GM19193 (cell line): ENCODE measurements around the gene HDAC4.

Experiments
- POLR2A ChIP-seq: IDR thresholded peaks from 4 replicates; pipeline ENCODE4 v1.6.1; 2011; ENCODE audit not compliant: insufficient read depth, insufficient read length; ENCODE audit errors: extremely low read depth

Gene HDAC4

DNA sequence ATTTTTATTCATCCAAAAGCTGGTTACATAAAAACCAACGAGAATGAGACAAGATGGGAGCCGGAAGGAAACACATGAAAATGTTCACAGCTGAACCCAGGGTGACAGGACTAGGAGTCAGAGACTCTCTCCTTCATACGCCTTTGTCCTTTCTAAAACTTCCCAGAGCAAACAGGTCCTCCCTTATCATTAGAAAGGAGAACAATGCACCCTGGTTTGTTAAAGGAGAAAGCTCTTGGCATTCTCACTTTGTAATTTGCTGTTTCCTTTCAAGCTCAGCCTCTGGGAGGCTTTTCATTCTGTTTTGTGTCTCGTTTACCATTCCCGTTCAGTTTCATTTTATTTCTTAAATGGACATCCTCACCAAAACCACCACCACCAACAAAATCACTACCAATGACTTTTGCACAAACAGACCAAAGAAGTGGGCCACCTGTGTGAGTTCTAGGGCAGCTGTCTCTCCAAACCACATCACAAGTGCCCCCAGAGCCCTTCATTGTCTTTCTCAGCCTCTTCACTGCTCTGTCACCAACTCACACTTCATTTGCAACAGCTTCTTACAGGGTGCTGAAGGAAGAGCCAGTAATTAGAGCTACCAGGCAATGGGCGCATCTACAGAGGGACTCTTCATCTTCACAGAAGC, 105.3 kb downstream of the HDAC4 start:
- TF ChIP-seq POLR2A: no peak

DNA sequence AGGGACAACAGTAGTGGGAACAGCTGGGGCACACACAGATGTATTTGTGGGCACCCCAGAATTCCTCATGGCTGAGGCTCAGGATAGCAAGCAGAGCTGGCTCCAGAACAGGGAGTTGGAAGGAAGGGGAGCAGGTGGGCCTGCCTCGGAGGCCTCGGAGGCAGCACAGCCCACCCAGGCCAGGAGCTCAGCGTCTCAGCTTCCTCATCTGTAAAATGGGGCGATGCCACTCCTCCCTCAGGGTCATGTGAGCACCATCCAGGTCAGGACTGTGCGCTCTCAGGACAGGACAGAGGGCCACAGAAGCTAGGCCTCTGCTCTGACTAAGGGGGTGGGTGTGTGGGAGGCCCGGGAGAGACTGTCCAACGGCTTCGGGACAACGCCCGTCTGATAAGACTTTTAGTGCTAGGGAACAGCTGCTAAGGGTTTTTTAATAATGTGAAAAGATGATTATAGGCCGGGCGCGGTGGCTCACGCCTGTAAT, 106.2 kb downstream of the HDAC4 start:
- no peak for TF ChIP-seq POLR2A

GRCh38 chr2:239293775-239294430, 106.9 kb downstream of the HDAC4 start:
- TF ChIP-seq POLR2A: no peak

GRCh38 chr2:239292959-239293774, 107.7 kb downstream of the HDAC4 start:
- TF ChIP-seq POLR2A: no peak

DNA sequence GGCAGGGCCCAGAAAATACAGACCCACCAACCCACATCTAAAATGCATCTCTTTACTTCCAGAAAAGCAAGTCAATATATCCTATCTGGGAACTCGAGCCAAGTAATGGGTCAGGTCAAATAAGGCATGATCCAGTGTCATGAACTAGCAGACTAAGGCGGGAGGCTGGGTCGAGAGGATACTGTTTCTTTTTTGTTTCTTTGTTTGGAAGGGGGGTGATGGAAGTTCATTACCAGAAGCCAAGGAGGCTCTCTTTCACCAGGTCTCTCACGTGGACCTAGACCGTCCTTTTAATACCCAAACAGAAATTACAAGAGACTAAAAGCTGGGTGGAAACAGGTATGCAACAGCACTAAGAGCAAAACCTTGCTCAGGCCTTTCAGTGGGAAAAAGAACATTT, 108.3 kb downstream of the HDAC4 start:
- TF ChIP-seq POLR2A: no peak

DNA sequence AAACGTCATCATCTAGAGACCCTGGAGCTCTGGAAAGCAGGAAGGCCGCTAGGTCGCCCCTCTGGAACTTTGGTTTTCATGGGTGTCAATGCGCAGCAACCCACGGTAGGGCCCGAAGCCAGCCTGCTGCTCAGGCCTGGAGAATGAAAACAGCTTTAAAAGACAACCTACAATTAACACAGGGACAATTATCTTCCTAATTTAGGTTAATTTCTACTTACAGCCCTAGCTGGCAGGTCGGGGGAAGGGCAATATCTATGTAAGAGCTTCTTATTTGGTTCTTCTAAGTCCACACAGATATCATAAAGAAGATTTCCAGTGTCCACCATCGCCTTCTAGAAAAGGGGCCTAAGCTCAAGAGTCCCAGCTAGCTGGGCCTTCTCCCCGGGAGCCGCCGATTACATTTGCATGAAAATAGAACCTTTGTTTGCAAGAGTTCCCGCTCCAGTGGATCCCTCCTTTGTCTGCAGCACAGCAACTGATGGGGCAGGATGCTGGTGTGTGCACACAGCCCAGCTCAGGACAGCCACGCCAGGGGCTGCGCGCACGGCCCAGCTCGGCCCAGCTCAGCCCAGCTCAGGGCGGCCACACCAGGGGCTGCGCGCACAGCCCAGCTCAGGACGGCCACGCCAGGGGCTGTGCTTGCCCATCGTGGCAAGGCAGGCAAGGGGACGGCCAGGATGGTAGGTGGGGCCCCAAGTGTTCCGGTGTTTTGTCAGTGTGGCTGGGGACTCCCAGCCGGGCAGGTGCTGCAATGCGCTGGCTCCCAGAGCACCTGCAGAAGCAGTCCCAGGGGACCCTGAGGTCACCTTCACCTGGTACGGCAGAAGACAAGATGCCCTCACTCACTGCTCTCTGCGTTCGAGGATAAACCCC, 109.1 kb downstream of the HDAC4 start:
- no peak for TF ChIP-seq POLR2A

GRCh38 chr2:239290618-239291474, 110.0 kb downstream of the HDAC4 start:
- TF ChIP-seq POLR2A: no peak

DNA sequence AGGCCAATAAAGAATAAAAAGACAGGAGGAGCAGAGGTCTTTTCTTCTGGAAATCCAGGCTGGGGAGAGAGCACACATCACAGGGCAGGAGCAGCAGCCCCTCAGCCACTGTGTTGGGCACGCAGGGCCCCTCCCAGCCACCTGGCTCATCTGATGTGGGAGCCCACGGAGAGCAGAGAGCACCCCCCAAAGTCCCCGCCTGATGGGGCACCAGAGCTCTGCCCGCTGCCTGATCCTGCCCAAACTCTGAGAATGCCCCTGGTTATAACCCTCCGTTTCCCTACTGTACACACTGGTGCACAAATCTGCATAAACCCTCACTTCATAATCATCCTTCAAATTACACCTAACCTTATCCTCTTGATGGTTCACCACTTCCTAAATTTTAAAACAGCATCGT, 111.3 kb downstream of the HDAC4 start:
- TF ChIP-seq POLR2A: no peak

GRCh38 chr2:239288951-239289511, 111.8 kb downstream of the HDAC4 start:
- TF ChIP-seq POLR2A: no peak

DNA sequence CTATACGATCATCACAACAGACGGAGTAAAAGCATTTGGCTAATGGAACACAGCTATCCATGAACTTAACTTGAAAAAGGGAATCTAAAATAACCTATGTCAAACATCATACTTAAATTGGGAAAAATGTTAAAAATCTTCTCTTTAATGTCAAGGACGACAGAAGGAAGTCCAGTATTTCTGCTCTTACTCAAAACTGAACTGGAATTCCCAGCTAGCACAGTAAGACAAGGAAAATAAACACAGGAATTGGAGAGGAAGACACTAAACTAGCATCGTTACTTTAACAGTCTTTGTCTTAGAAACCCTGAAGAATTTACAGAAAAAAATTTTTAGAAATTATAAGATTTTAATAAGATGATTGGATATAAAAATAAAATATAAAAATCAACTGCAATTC, 112.6 kb downstream of the HDAC4 start:
- no peak for TF ChIP-seq POLR2A

DNA sequence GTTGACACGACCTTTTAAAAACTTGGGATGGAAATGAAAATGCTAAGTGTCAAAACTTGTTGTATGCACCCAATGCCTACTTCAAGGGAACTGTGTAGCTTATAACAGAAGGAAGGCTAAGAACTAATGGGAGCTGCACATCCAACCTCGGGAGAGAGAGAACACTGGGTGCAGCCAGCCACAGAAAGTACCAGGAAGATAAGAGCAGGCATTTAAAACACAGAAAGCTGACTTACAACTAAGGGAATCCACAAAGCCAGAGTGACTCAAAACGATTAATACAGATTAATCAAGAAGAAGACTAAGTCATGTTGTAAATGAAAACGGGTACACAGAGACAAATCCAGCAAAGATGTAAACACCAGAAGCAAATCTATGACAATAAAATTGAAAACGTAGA, 113.4 kb downstream of the HDAC4 start:
- no peak for TF ChIP-seq POLR2A

- no peak for TF ChIP-seq POLR2A
Measured at GRCh38 chr2:239286901-239287300, 113.9 kb downstream of the HDAC4 start.

- TF ChIP-seq POLR2A: no peak
Measured at GRCh38 chr2:239285932-239286230, 114.9 kb downstream of the HDAC4 start.

- no peak for TF ChIP-seq POLR2A
Measured at GRCh38 chr2:239285071-239285931, 115.5 kb downstream of the HDAC4 start.
